Measurements from ENCODE around the gene HLCS.

The HLCS gene

DNA sequence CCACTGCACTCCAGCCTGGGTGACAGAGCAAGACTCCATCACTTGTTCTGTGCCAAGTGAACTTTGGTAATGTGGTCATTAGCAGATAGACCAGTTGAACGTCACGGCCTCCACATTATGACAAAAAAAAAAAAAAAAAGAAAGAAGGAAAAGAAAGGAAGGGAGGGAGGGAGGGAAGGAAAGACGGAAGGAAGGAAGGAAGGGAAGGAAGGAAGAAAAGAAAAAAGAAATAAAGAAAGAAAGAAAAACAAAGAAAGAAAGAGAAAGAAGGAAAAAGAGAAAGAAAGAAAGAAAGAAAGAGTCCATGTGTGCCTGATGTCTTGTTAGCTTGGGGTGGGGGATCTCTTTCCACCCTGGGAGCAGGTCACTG is 222.3 kb downstream of the HLCS start:
- TF ChIP-seq, protein P1, sequence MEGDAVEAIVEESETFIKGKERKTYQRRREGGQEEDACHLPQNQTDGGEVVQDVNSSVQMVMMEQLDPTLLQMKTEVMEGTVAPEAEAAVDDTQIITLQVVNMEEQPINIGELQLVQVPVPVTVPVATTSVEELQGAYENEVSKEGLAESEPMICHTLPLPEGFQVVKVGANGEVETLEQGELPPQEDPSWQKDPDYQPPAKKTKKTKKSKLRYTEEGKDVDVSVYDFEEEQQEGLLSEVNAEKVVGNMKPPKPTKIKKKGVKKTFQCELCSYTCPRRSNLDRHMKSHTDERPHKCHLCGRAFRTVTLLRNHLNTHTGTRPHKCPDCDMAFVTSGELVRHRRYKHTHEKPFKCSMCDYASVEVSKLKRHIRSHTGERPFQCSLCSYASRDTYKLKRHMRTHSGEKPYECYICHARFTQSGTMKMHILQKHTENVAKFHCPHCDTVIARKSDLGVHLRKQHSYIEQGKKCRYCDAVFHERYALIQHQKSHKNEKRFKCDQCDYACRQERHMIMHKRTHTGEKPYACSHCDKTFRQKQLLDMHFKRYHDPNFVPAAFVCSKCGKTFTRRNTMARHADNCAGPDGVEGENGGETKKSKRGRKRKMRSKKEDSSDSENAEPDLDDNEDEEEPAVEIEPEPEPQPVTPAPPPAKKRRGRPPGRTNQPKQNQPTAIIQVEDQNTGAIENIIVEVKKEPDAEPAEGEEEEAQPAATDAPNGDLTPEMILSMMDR (IDR thresholded peaks at IDR 0.05; ENCODE audit: low read depth, low read length, missing control alignments), result no peak
- no peak overlapping the region for H3K4me3 ChIP-seq (replicated peaks; ENCODE audit: low read depth, low read length)
- no peak for DNase-seq (ENCODE audit: extremely low read depth, low read depth)

DNA sequence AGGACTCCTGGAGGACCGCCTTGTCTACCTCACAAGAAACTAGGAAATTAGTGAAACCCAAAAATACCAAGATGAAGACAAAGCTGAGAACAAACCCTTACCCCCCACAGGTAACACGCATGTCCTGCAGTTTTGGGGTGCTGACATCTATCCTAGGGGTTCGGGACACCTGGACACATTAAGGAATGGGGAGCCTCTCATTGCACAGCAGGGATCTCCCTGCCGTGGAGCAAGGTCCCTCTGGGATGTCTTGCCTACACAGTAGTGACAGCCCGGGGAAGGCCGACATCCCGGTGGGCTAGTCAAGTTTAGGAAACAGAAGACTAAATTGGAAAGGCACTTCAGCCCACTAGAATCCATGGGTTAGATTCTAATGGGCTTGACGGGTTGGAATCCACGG is 223.0 kb downstream of the HLCS start:
- no peak for DNase-seq (ENCODE audit: extremely low read depth, low read depth)
- TF ChIP-seq, protein P1 (IDR thresholded peaks at IDR 0.05; ENCODE audit: low read depth, low read length, missing control alignments), result no peak
- no peak overlapping the region for H3K4me3 ChIP-seq (replicated peaks; ENCODE audit: low read depth, low read length)

DNA sequence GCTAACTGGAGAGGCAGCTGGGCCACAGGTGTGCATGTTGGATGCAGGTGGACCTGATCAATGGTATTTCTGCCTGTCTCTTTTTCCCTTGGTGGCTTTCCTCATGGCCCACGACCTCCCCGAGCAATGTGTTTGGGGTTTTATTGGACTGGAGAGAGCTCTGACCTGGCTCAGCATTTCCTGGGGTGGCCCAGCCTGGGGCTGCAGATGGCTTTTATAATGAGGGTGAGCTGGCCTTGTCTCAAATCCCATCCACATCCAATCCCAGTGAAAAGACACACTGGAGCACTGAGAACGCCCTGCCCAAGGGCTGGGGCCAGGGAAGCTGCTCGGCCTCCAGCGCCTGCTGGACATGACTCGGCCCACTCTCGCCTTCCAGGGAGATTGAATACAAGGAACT is 223.5 kb downstream of the HLCS start:
- H3K4me3 ChIP-seq (replicated peaks; ENCODE audit: low read depth, low read length), result no peak overlapping the region
- no peak for DNase-seq (ENCODE audit: extremely low read depth, low read depth)
- TF ChIP-seq, protein P1 (IDR thresholded peaks at IDR 0.05; ENCODE audit: low read depth, low read length, missing control alignments), result no peak

DNA sequence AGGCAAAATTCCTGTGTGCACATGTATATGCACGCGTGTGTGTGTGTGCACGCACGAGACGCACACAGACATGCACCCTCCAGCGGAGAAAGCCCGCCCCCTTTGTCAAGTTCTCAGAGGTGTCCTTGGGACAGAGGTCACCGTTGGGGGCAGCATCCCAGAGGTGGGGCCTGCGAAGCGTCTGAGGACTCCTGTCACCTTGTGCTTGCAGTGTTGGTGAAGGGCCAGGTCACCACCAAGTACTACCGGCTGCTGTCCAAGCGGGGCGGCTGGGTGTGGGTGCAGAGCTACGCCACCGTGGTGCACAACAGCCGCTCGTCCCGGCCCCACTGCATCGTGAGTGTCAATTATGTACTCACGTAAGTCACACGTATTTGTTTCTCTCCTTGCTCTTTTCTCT is 225.0 kb downstream of the HLCS start:
- H3K4me3 ChIP-seq (replicated peaks; ENCODE audit: low read depth, low read length), result no peak overlapping the region
- DNase-seq (ENCODE audit: extremely low read depth, low read depth), result no peak
- TF ChIP-seq, protein P1 (IDR thresholded peaks at IDR 0.05; ENCODE audit: low read depth, low read length, missing control alignments), result no peak

DNA sequence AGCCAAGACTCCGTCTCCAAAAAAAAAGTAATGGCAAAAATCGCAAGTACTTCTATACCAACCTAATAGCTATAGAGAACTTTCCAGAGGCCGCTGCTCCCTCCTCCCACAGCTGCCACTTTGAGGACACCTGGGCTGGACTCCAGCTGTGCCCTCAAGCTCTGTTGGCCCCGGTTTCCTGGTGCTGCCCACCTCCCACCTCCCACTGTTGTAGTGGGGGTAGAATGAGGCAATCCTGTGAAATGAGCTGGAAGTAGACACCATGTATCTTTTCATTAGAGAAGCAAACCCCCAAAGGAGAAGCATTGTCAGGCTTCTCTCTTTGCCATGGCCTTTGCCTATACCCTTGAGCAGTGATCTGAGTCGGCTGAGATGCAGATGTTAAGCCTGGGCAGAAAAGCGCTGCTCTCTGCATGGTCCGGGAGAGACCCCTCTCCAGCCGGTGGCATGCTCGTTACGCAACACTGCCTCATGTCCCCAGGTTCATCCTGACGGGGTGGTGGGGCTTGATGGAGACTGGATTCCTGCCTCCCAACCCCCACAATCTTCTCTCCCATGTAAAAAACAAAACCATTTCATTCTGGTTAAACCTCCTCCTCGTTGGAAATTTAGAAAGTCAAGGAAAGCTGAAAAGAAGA is 227.9 kb downstream of the HLCS start:
- H3K4me3 ChIP-seq (replicated peaks; ENCODE audit: low read depth, low read length), result no peak overlapping the region
- TF ChIP-seq, protein P1 (IDR thresholded peaks at IDR 0.05; ENCODE audit: low read depth, low read length, missing control alignments), result no peak
- DNase-seq (ENCODE audit: extremely low read depth, low read depth), result no peak

GRCh38 chr21:36735724-36736320 is 230.6 kb downstream of the HLCS start:
- DNase-seq (ENCODE audit: extremely low read depth, low read depth), result no peak
- no peak overlapping the region for H3K4me3 ChIP-seq (replicated peaks; ENCODE audit: low read depth, low read length)
- TF ChIP-seq, protein P1 (IDR thresholded peaks at IDR 0.05; ENCODE audit: low read depth, low read length, missing control alignments), result no peak

GRCh38 chr21:36735201-36735515 is 231.3 kb downstream of the HLCS start:
- TF ChIP-seq, protein P1 (IDR thresholded peaks at IDR 0.05; ENCODE audit: low read depth, low read length, missing control alignments), result no peak
- H3K4me3 ChIP-seq (replicated peaks; ENCODE audit: low read depth, low read length), result no peak overlapping the region
- no peak for DNase-seq (ENCODE audit: extremely low read depth, low read depth)
